A673 (cell line): ENCODE data around the gene PRKACG. TPM values are rescaled to one million over a fixed set of nuclear protein-coding genes. Genes with fewer than 3 reads are reported as not detected.

Experiments used
- BruUV-seq: library from RNA; stranded (reverse); fragments of 400-500 nt; replicated peaks from 2 replicates; lab custom pipeline; 2021; lab: Mats Ljungman, UMichigan
- CTCF ChIA-PET: fragments of 300-600 bp; sonication (Branson Sonifier 250); formaldehyde crosslinking; loops from one replicate; lab custom pipeline; 2022; ENCODE audit warnings: antibody characterized with exemption; lab: Charles Lee
- POLR2A ChIA-PET: fragments of 300-600 bp; sonication (Branson Sonifier 250); formaldehyde crosslinking; loops from one replicate; lab custom pipeline; 2022; ENCODE audit warnings: antibody characterized with exemption; ENCODE audit not compliant: low non-redundant PET; lab: Charles Lee
- DNase-seq: peaks from one replicate; pipeline ENCODE4 v3.0.0-alpha.2; 2015; ENCODE audit warnings: low spot score
- H3K27ac ChIP-seq: fragments of 200-600 bp; sonication (generic); 2 replicates; pipeline ENCODE4 v1.5.1; 2016; ENCODE audit warnings: mixed run types, low read depth, mild to moderate bottlenecking, mixed read lengths, antibody characterized with exemption, low read length; ENCODE audit not compliant: poor library complexity, severe bottlenecking
- H3K27me3 ChIP-seq: fragments of 200-600 bp; sonication (generic); replicated peaks from 2 replicates; pipeline ENCODE4 v1.6.1; 2017; ENCODE audit warnings: mixed run types, low read depth, mild to moderate bottlenecking, mixed read lengths, antibody characterized with exemption, low read length; ENCODE audit not compliant: insufficient read depth, poor library complexity
- H3K36me3 ChIP-seq: fragments of 200-600 bp; sonication (generic); 2 replicates; pipeline ENCODE4 v1.6.1; 2016; ENCODE audit warnings: mixed run types, mild to moderate bottlenecking, mixed read lengths, antibody characterized with exemption, low read length; ENCODE audit not compliant: insufficient read depth, poor library complexity, severe bottlenecking
- H3K4me1 ChIP-seq: fragments of 200-600 bp; sonication (generic); 2 replicates; pipeline ENCODE4 v1.6.1; 2017; ENCODE audit warnings: mixed run types, mild to moderate bottlenecking, mixed read lengths, antibody characterized with exemption, low read length; ENCODE audit not compliant: insufficient read depth, poor library complexity, severe bottlenecking
- H3K4me3 ChIP-seq: fragments of 200-600 bp; sonication (generic); 2 replicates; pipeline ENCODE4 v1.5.1; 2016; ENCODE audit warnings: low read depth, mixed run types, mild to moderate bottlenecking, mixed read lengths, low read length; ENCODE audit not compliant: poor library complexity, severe bottlenecking
- H3K9me3 ChIP-seq: fragments of 200-600 bp; sonication (generic); 2 replicates; pipeline ENCODE4 v1.6.1; 2016; ENCODE audit warnings: mixed run types, low read depth, mild to moderate bottlenecking, mixed read lengths, antibody characterized with exemption, low read length; ENCODE audit not compliant: poor library complexity, severe bottlenecking
- CTCF ChIP-seq: fragments of 300-800, 200-600 bp; sonication (generic); conservative IDR thresholded peaks from 2 replicates; pipeline ENCODE4 v1.5.1; 2017; ENCODE audit warnings: low read depth, mild to moderate bottlenecking, antibody characterized with exemption, low read length, moderate library complexity, mixed read lengths
- EZH2 ChIP-seq: fragments of 200-600 bp; sonication (generic); IDR thresholded peaks from 2 replicates; pipeline ENCODE4 v1.6.1; 2017; ENCODE audit warnings: borderline replicate concordance, low read depth, mild to moderate bottlenecking, mixed read lengths, antibody characterized with exemption, low read length; ENCODE audit not compliant: poor library complexity, severe bottlenecking
- intact Hi-C: fragments of 100-400 bp; cut with micrococcal nuclease; formaldehyde crosslinking; loops from one replicate; pipeline ENCODE4 v1.10.0; 2022; ENCODE audit not compliant: unreplicated experiment
- total RNA-seq: library from RNA; stranded (reverse); gene quantifications from 2 replicates; pipeline ENCODE4 v1.2.3, GENCODE V29; 2021

The PRKACG gene
- total RNA-seq, 1 experiment from 2014 or later = not detected

- no TSS peak for BruUV-seq
- no peaks in the 10 kb centered on the region for H3K27me3 ChIP-seq
- no peak for TF ChIP-seq EZH2
- no peak overlapping the region for H3K27ac ChIP-seq
- POLR2A ChIA-PET = no interaction called here
- DNase-seq = no peak
- no peak overlapping the region for H3K4me3 ChIP-seq
- H3K4me1 ChIP-seq = no peaks in the 10 kb centered on the region
- CTCF ChIA-PET = no interaction called here
- no peaks in the 10 kb centered on the region for H3K9me3 ChIP-seq
- no peaks in the 10 kb centered on the region for H3K36me3 ChIP-seq
- intact Hi-C loops = no loop called here
Observed at GRCh38 chr9:69049094-69049493, 35.2 kb upstream of the PRKACG start.

- no TSS peak for BruUV-seq
- H3K9me3 ChIP-seq = no peaks in the 10 kb centered on the region
- H3K4me1 ChIP-seq = no peaks in the 10 kb centered on the region
- ChIA-PET POLR2A (no interaction called here), CTCF (interaction anchor here (0.6 kb wide), 1 partner anchor 466 kb away, joined by 6 read pairs; no protein-coding TSS in a partner anchor)
- TF ChIP-seq CTCF (no peak), EZH2 (no peak)
- no peaks in the 10 kb centered on the region for H3K27me3 ChIP-seq
- H3K4me3 ChIP-seq = no peak overlapping the region
- H3K27ac ChIP-seq = no peak overlapping the region
- H3K36me3 ChIP-seq = no peaks in the 10 kb centered on the region
- no peak for DNase-seq
- intact Hi-C loops = no loop called here
Observed at GRCh38 chr9:69047371-69047770, 33.5 kb upstream of the PRKACG start.

GRCh38 chr9:69046723-69047122, 32.8 kb upstream of the PRKACG start:
- ChIA-PET POLR2A (no interaction called here), CTCF (no interaction called here)
- no TSS peak for BruUV-seq
- intact Hi-C loops = no loop called here
- no peak overlapping the region for H3K27ac ChIP-seq
- no peaks in the 10 kb centered on the region for H3K9me3 ChIP-seq
- H3K4me3 ChIP-seq = no peak overlapping the region
- no peaks in the 10 kb centered on the region for H3K27me3 ChIP-seq
- no peaks in the 10 kb centered on the region for H3K36me3 ChIP-seq
- no peak for DNase-seq
- H3K4me1 ChIP-seq = no peaks in the 10 kb centered on the region
- no peak for TF ChIP-seq EZH2
- no peak for TF ChIP-seq CTCF

GRCh38 chr9:69045821-69046220, 31.9 kb upstream of the PRKACG start:
- intact Hi-C loops = no loop called here
- no peaks in the 10 kb centered on the region for H3K36me3 ChIP-seq
- CTCF ChIA-PET = no interaction called here
- no TSS peak for BruUV-seq
- no peak overlapping the region for H3K4me3 ChIP-seq
- no peaks in the 10 kb centered on the region for H3K27me3 ChIP-seq
- DNase-seq = no peak
- H3K9me3 ChIP-seq = no peaks in the 10 kb centered on the region
- TF ChIP-seq EZH2 (no peak), CTCF (no peak)
- H3K27ac ChIP-seq = no peak overlapping the region
- POLR2A ChIA-PET = no interaction called here
- H3K4me1 ChIP-seq = no peaks in the 10 kb centered on the region
